SK-N-SH treated with all-trans-retinoic acid at 6 μM for 48 hours (cell line): ENCODE measurements around the gene TNS3.

Source experiments
- ATAC-seq: fragments of 200-7000 bp; cut with Tn5 transposase; 3 replicates; pipeline ENCODE4 v1.9.1; 2020; ENCODE audit warnings: mild to moderate bottlenecking, moderate library complexity
- ARNTL ChIP-seq: fragments of 450-650 bp; formaldehyde crosslinking; IDR thresholded peaks from 2 replicates; pipeline ENCODE4 v1.5.0; 2020; ENCODE audit warnings: low read depth, mild to moderate bottlenecking, moderate library complexity, borderline replicate concordance
- BACH2 ChIP-seq: fragments of 250-450 bp; sonication (Bioruptor Pico); IDR thresholded peaks from 2 replicates; pipeline ENCODE4 v1.9.0; 2021; ENCODE audit warnings: mild to moderate bottlenecking, borderline replicate concordance
- CREB5 ChIP-seq: fragments of 250-450 bp; sonication (Bioruptor Pico); IDR thresholded peaks from 2 replicates; pipeline ENCODE4 v1.5.1; 2020; ENCODE audit warnings: low read depth, mild to moderate bottlenecking, moderate library complexity
- CSDC2 ChIP-seq: fragments of 250-450 bp; sonication (Bioruptor Pico); IDR thresholded peaks from 2 replicates; pipeline ENCODE4 v1.5.0; 2020; ENCODE audit warnings: mild to moderate bottlenecking, moderate library complexity
- ESRRG ChIP-seq: fragments of 250-450 bp; sonication (Bioruptor Pico); IDR thresholded peaks from 2 replicates; pipeline ENCODE4 v1.6.1; 2021; ENCODE audit warnings: mild to moderate bottlenecking
- GLIS3 ChIP-seq: fragments of 250-450 bp; sonication (Bioruptor Pico); IDR thresholded peaks from 2 replicates; pipeline ENCODE4 v1.5.0; 2020; ENCODE audit warnings: mild to moderate bottlenecking, moderate library complexity
- ISL1 ChIP-seq: fragments of 250-450 bp; sonication (Bioruptor Pico); IDR thresholded peaks from 2 replicates; pipeline ENCODE4 v2.1.2; 2022; ENCODE audit warnings: mild to moderate bottlenecking, moderate library complexity
- OSR1 ChIP-seq: fragments of 250-450 bp; sonication (Bioruptor Pico); IDR thresholded peaks from 2 replicates; pipeline ENCODE4 v1.8.0; 2022; ENCODE audit warnings: moderate library complexity, mild to moderate bottlenecking, inconsistent platforms
- POU6F1 ChIP-seq: fragments of 250-450 bp; sonication (Bioruptor Pico); IDR thresholded peaks from 2 replicates; pipeline ENCODE4 v1.8.0; 2021; ENCODE audit warnings: low read depth, mild to moderate bottlenecking, moderate library complexity, borderline replicate concordance
- PPARA ChIP-seq: fragments of 250-450 bp; sonication (Bioruptor Pico); IDR thresholded peaks from 2 replicates; pipeline ENCODE4 v1.5.0; 2020; ENCODE audit warnings: mild to moderate bottlenecking, borderline replicate concordance
- RARB ChIP-seq: fragments of 250-450 bp; sonication (Bioruptor Pico); IDR thresholded peaks from 2 replicates; pipeline ENCODE4 v1.8.0; 2021; ENCODE audit warnings: mild to moderate bottlenecking, moderate library complexity
- SNAI2 ChIP-seq: fragments of 250-450 bp; sonication (Bioruptor Pico); IDR thresholded peaks from 2 replicates; pipeline ENCODE4 v1.5.0; 2020; ENCODE audit warnings: mild to moderate bottlenecking, moderate library complexity
- TCF4 ChIP-seq: fragments of 250-450 bp; sonication (Bioruptor Pico); IDR thresholded peaks from 2 replicates; pipeline ENCODE4 v1.8.0; 2021; ENCODE audit warnings: mild to moderate bottlenecking, moderate library complexity, borderline replicate concordance
- TSHZ2 ChIP-seq: fragments of 250-450 bp; sonication (Bioruptor Pico); IDR thresholded peaks from 2 replicates; pipeline ENCODE4 v1.5.0; 2020; ENCODE audit warnings: mild to moderate bottlenecking, moderate library complexity
- ZC3H10 ChIP-seq: fragments of 250-450 bp; sonication (Bioruptor Pico); IDR thresholded peaks from 2 replicates; pipeline ENCODE4 v1.5.1; 2021; ENCODE audit warnings: mild to moderate bottlenecking, moderate library complexity
- ZFP3 ChIP-seq: fragments of 250-450 bp; sonication (Bioruptor Pico); IDR thresholded peaks from 2 replicates; pipeline ENCODE4 v1.5.0; 2020; ENCODE audit warnings: mild to moderate bottlenecking, moderate library complexity
- ZFP30 ChIP-seq: fragments of 450-650 bp; formaldehyde crosslinking; IDR thresholded peaks from 2 replicates; pipeline ENCODE4 v1.5.0; 2022; ENCODE audit warnings: mild to moderate bottlenecking, moderate library complexity
- ZNF565 ChIP-seq: fragments of 450-650 bp; formaldehyde crosslinking; conservative IDR thresholded peaks from 2 replicates; pipeline ENCODE4 v1.5.0; 2020; ENCODE audit warnings: low read depth, mild to moderate bottlenecking, moderate library complexity
- ZNF70 ChIP-seq: fragments of 450-650 bp; formaldehyde crosslinking; IDR thresholded peaks from 2 replicates; pipeline ENCODE4 v1.5.0; 2020; ENCODE audit warnings: mild to moderate bottlenecking, moderate library complexity
- ZNF8 ChIP-seq: fragments of 450-650 bp; formaldehyde crosslinking; IDR thresholded peaks from 2 replicates; pipeline ENCODE4 v1.5.0; 2020; ENCODE audit warnings: mild to moderate bottlenecking, moderate library complexity
- TF ChIP-seq, protein P1 (sequence below): fragments of 250-450 bp; sonication (Bioruptor Pico); IDR thresholded peaks from 2 replicates; pipeline ENCODE4 v1.8.0; 2020; ENCODE audit warnings: mild to moderate bottlenecking, moderate library complexity, borderline replicate concordance

TNS3 gene

DNA sequence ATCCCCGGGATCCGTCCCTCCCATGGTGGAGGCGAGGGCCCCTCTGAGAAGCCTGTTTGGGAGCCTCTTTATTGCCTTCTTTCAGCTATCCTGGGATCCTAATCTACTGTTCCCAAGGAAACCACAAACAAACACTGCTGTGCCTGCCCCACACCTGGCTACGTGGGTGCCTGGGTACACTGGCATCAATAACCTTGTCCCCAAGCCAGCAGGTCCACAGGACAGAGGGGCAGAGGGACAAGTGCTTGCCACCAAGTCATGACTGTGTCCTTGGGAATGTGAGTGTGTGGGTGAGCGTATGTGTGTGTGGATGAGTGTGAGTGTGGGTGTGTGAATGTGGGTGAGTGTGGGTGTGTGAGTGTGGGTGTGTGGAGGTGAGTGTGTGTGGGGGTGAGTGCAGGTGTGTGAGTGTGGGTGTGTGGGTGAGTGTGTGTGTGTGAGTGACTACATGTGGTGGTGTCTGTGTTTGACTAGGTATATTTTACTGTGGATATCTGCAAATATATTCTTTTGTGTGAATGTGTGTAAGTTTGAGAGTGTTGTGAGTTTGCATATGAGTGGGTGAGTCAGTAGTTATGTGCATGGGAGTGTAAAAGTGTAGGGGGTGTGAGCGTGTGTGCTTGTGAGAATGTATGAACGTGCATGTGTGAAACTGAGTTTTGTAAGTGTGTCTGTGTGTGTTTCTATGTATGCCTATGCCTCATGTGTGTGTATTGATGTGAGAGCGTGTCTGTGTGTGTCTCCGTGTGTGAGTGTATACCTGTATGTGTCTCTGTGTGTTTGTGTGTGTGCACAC is 96.1 kb downstream of the TNS3 start:
- peak; percentile 2; the same call in 1 of the 3 replicates for ATAC-seq
- TF ChIP-seq, protein P1, sequence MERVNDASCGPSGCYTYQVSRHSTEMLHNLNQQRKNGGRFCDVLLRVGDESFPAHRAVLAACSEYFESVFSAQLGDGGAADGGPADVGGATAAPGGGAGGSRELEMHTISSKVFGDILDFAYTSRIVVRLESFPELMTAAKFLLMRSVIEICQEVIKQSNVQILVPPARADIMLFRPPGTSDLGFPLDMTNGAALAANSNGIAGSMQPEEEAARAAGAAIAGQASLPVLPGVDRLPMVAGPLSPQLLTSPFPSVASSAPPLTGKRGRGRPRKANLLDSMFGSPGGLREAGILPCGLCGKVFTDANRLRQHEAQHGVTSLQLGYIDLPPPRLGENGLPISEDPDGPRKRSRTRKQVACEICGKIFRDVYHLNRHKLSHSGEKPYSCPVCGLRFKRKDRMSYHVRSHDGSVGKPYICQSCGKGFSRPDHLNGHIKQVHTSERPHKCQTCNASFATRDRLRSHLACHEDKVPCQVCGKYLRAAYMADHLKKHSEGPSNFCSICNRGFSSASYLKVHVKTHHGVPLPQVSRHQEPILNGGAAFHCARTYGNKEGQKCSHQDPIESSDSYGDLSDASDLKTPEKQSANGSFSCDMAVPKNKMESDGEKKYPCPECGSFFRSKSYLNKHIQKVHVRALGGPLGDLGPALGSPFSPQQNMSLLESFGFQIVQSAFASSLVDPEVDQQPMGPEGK (CRISPR knock-in tag): no peak
- TF ChIP-seq POU6F1 (CRISPR knock-in tag): no peak
- TF ChIP-seq BACH2 (CRISPR knock-in tag): no peak
- TF ChIP-seq SNAI2: no peak
- TF ChIP-seq ARNTL (CRISPR knock-in tag): no peak
- TF ChIP-seq TSHZ2: no peak
- no peak for TF ChIP-seq RARB
- TF ChIP-seq ZC3H10: no peak

DNA sequence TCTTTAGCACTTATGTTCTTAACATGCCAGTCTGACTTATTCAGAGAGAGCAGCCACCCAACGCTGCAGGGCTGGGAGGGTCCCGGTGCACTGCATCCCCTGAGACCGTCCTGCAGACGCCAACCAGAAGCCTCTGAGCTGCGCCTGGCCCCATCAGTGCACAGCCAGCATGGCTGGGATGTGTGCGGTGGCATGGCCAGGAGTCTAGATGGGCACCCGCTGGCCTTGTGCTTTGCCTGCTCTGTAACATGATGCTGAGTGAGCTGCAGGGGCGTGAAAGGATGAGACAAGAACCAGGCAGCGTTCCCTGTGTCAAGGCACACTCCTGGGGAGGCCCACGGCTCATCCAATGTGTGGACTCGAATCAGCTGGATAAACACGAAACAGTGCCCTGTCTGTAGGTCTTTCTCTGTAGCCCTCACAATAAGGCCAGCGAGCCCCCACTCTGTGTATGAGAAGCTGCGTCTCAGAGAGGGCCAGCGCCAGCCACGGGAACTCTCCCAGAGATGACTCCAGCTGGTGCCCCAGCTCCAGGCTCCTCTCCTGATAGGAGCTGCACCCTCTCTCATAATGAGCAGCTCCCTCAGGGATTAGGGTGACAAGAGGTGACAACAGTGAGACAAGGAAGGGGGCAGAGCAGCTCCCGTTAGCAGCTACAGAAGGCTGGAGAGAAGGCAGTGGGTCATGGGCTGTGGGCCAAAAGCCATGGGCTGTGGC is 96.8 kb downstream of the TNS3 start:
- no peak for TF ChIP-seq RARB
- no peak for TF ChIP-seq ZNF70
- no peak for TF ChIP-seq TCF4 (CRISPR knock-in tag)
- TF ChIP-seq, all 23 proteins: peak for 0
- peak; percentile 10 for ATAC-seq

GRCh38 chr7:47484457-47484856 is 97.5 kb downstream of the TNS3 start:
- no peak for TF ChIP-seq CSDC2
- no peak for TF ChIP-seq ZNF565 (CRISPR knock-in tag)
- TF ChIP-seq ISL1 (CRISPR knock-in tag): no peak
- no peak for TF ChIP-seq TSHZ2
- TF ChIP-seq OSR1 (CRISPR knock-in tag): no peak
- no peak for TF ChIP-seq ZNF8 (CRISPR knock-in tag)
- TF ChIP-seq ARNTL (CRISPR knock-in tag): no peak
- TF ChIP-seq SNAI2: no peak
- no peak for TF ChIP-seq CREB5 (CRISPR knock-in tag)
- no peak for TF ChIP-seq POU6F1 (CRISPR knock-in tag)
- no peak for TF ChIP-seq ESRRG
- TF ChIP-seq TCF4 (CRISPR knock-in tag): no peak
- TF ChIP-seq ZC3H10: no peak
- no peak for TF ChIP-seq ZFP30 (CRISPR knock-in tag)
- TF ChIP-seq, protein P1 (CRISPR knock-in tag): no peak
- TF ChIP-seq ZFP3 (CRISPR knock-in tag): no peak
- TF ChIP-seq PPARA (CRISPR knock-in tag): no peak
- no peak for TF ChIP-seq GLIS3
- no peak for ATAC-seq
